GM20000 (cell line): ENCODE results near the gene EML6.

Experiments used
- DNase-seq: peaks from one replicate; pipeline ENCODE4 v3.0.0; 2012; ENCODE audit warnings: low spot score
- TF ChIP-seq, protein P1 (sequence below): IDR thresholded peaks from 2 replicates; pipeline ENCODE4 v1.5.1; 2012; ENCODE audit warnings: mild to moderate bottlenecking, control low read depth; ENCODE audit errors: extremely low read depth, missing control alignments

Gene EML6

DNA sequence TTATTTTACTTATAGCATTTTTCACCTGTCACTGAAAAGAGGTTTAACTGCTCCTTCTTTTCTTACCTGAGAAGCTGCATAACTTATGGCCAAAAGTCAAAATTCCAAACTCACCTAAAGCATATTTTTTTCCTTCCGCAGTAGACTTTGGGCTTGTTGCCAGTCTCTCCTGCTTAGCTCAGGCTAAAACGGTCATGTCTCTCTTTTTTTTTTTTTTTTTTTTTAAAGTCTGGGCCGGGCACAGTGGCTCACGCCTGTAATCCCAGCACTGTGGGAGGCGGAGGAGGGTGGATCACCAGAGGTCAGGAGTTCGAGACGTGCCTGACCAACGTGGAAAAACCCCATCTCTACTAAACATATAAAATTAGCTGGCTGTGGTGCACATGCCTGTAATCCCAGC is 213.3 kb downstream of the EML6 start:
- TF ChIP-seq, protein P1, sequence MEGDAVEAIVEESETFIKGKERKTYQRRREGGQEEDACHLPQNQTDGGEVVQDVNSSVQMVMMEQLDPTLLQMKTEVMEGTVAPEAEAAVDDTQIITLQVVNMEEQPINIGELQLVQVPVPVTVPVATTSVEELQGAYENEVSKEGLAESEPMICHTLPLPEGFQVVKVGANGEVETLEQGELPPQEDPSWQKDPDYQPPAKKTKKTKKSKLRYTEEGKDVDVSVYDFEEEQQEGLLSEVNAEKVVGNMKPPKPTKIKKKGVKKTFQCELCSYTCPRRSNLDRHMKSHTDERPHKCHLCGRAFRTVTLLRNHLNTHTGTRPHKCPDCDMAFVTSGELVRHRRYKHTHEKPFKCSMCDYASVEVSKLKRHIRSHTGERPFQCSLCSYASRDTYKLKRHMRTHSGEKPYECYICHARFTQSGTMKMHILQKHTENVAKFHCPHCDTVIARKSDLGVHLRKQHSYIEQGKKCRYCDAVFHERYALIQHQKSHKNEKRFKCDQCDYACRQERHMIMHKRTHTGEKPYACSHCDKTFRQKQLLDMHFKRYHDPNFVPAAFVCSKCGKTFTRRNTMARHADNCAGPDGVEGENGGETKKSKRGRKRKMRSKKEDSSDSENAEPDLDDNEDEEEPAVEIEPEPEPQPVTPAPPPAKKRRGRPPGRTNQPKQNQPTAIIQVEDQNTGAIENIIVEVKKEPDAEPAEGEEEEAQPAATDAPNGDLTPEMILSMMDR = no peak
- no peak for DNase-seq

- no peak for DNase-seq
- TF ChIP-seq, protein P1 = no peak
Measured at GRCh38 chr2:54939446-54940118, 216.1 kb downstream of the EML6 start.

GRCh38 chr2:54940723-54941122 is 217.3 kb downstream of the EML6 start:
- DNase-seq = no peak
- TF ChIP-seq, protein P1 = no peak

DNA sequence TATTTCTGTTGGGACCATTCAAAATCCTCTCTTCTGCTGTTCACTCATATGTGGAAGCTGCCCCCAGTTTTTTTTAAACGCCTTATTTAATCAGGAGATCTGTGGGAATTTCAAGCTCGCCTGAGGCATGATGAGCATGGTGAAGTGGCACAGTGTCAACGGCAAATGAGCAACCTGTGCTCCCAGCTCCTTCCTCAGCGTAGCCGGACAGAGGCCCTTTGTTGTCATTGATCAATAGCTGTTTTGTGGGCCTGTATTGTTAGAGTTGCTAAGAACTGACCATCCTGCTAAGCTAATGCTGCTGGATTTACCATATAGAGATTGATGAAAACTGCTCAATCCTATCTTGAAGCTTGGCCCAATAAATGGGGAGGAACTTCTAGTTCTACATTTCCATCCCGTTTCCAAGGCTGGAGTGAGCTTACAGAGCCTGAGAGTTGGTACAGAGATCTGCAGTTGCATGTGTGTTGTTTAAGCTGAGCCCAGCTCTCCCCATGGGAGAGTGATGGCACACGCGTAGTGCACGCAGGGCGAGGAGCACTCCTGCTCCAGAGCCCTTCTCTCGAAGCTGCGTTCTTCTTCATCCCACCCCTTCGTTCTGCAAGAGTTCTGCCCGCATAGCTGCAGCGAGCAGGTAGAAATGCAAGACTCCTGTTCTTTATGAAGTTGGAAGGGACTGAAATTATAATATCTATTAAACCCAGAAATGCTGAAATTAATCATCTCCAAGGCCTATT is 218.0 kb downstream of the EML6 start:
- DNase-seq = no peak
- TF ChIP-seq, protein P1 = no peak

DNA sequence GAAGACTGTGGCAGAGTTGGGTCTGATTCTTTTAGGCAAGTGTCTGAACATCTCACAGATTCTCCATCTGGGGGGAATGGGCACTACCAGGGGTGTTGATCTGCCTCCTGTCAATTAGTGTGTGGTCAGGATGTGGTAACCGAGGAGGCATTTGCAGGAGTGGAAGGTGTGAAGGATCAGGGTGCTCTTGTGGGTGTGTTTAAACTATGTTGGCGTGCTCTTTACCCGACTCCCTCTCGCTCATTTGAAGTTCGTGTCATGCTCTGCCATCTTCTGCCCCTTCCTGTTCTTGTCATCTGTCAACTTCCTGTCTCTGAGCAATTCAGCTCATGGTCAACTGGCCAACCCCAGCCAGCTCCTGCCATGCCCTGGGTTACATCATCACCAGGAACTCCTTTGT is 218.9 kb downstream of the EML6 start:
- no peak for DNase-seq
- TF ChIP-seq, protein P1 = no peak

DNA sequence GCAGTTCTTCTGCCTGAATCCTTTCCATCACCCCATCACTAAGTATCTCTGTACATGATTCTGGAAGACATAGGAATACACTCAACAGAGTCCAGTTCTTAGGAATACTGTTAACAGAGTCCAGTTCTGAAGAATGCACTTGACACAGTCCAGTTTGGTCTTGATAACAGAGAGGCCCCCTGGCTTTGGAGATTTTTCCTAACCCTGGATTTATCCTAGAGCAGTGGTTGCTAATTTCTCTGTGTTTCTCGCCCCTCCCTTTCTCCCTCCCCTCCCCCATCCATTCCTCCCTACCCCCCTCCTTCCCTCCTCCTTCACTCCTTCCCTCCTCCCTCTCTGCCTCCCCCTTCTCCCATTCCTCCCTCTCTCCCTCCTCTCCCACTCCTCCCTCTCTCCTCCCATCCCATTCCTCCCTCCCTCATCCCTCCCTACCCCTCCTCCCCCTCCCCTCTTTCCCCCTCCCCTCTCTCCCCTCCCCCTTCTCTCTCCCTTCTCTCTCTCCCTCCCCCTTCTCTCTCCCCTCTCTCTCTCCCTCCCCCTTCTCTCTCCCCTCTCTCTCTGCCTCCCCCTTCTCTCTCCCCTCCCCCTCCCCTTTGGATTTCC is 221.4 kb downstream of the EML6 start:
- TF ChIP-seq, protein P1 = no peak
- no peak for DNase-seq
